ENCODE measurements around the gene ECHDC1.

ECHDC1 gene

GRCh38 chr6:127302728-127303660 is 40.4 kb downstream of the ECHDC1 start:
- TF ChIP-seq CTCF (IDR thresholded peaks at IDR 0.05): peak; percentile 86

DNA sequence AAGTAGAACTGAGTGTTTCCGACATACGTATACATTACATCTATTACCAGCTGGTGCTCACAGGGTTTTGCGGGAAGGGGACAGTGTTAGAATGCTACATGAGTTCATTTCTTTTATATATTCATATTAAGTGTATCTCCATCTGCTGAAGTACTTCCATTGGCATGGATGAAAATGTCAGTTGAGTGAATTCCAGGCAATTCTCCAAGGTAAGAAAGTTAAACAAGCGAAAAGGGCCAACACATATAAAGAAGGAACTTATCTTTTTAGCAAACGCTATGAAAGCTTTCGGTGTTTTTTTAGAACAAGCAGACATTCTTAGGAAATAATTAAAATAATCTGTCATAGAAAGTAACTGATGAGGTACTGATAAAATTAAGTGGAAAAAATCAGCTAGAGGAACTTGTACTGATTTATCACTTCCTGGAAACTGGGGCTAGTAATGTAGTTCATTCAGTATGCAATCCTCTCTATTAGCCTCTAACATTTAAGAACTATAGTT is 42.2 kb downstream of the ECHDC1 start:
- TF ChIP-seq CTCF (IDR thresholded peaks at IDR 0.05): no peak

DNA sequence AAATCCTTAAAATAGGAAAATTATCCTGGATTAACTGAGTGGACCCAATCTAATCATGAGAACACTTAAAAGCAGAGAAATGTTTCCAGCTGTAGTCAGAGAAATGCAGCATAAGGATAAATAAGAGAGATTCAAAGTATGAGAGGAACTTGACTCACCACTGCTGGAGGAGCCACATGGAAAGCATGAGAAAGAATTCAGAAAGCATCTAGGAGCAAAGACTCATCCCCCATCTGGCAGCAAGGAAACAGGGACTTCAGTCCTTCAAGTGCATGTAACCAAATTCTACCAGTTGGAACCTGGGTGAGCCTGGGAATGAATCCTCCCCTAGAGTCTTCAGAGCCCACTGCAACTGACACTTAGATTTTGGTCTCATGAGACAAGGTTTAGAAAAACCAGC is 43.0 kb downstream of the ECHDC1 start:
- TF ChIP-seq CTCF (IDR thresholded peaks at IDR 0.05): no peak

DNA sequence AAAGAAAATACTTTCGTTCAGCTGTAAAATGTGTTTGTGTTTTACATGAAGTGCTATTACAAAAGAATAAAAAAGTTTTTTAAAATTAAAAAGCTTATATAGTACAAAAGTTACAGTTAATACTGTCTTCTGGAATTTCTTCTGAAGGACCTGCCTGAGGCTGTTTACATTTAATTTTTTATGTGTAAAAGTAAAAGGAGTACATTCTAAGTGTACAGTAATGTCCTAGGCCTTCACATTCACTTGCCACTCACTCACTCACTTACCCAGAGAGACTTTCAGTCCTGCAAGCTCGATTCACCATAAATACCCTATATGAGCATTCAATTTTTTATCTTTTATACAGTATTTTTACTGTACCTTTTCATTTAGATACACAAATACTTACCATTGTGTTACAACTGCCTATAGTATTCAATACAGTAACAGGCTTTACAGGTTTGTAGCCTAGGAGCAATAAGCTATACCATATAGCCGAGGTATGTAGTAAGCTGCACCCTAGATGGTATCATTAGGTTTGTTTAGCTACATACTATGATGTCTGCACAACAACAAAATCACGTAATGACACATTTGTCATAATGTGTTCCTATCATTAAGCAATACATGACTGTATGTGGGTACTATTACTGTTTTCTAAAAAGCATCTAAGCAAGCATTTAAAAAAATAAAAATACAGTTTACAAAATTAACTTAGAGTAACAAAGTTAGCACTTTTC is 43.7 kb downstream of the ECHDC1 start:
- TF ChIP-seq CTCF (IDR thresholded peaks at IDR 0.05): no peak

GRCh38 chr6:127298475-127298874 is 44.9 kb downstream of the ECHDC1 start:
- TF ChIP-seq CTCF (IDR thresholded peaks at IDR 0.05): no peak

DNA sequence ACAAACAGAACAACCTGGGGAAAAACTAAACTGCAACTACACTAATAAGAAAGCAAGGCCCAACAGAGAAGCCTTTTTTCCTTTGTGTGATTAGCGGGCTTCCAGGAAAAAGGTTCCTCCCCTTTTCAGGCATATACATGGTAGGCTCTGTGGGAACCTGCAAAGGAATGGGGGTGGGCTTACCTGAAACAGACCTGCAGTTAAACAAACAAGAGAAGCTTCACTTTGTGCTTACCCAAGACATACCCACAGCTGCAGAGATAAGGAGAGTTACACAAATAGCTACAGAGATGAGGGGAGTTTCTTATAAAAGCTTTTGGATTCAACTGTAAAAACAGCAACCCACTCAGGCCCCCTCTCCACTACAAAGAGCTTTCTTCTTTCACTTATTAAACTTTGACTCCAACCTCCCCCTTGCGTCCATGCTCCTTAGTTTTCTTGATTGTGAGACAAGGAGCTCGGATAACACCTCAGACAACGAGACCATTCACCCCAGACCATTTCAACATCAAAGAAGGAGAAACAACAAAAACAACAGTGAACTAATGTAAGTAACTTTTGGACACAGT is 45.8 kb downstream of the ECHDC1 start:
- no peak for TF ChIP-seq CTCF (IDR thresholded peaks at IDR 0.05)

- no peak for TF ChIP-seq CTCF (IDR thresholded peaks at IDR 0.05)
Measured at GRCh38 chr6:127291495-127291894, 51.9 kb downstream of the ECHDC1 start.

Measured in LNCAP (cell line).